ENCODE results near the gene RBM34. TPM values are rescaled to one million over a fixed set of nuclear protein-coding genes. Genes with fewer than 3 reads are reported as not detected.

The RBM34 gene
- total RNA-seq, 1 experiment from 2014 or later: 96.5 TPM

- POLR2A ChIA-PET: no interaction called here
Measured at GRCh38 chr1:235139315-235139714, 21.7 kb downstream of the RBM34 start.

GRCh38 chr1:235138821-235139220 is 22.2 kb downstream of the RBM34 start:
- Histone ChIP-seq H3K9me3 (no peaks in the 10 kb centered on the region), H3K4me3 (ENCODE audit: low read depth, low read length) (no peak overlapping the region), H3K36me3 (ENCODE audit: control insufficient read depth, insufficient read depth, low read length) (peaks cover 3% of the 10 kb centered on the region), H3K4me1 (no peaks in the 10 kb centered on the region), H3K27me3 (replicated peaks; ENCODE audit: control insufficient read depth, insufficient read depth, low read length) (no peaks in the 10 kb centered on the region)
- no peak for TF ChIP-seq CTCF (IDR thresholded peaks at IDR 0.05; ENCODE audit: insufficient read depth in 1 of 2, low read depth in 1 of 2, low read length in 1 of 2, severe bottlenecking in 1 of 2, unreplicated experiment in 1 of 2)
- no TSS peak for BruUV-seq (replicated peaks)
- no peaks in the 10 kb centered on the region for H3K9me3 Mint-ChIP-seq (ENCODE audit: unreplicated experiment)
- H3K4me3 Mint-ChIP-seq (ENCODE audit: unreplicated experiment): no peak overlapping the region
- H3K36me3 Mint-ChIP-seq (ENCODE audit: insufficient read depth, unreplicated experiment): peaks cover 80% of the 10 kb centered on the region
- no peaks in the 10 kb centered on the region for H3K4me1 Mint-ChIP-seq (ENCODE audit: low read depth, unreplicated experiment)
- intact Hi-C loops (cut with micrococcal nuclease; ENCODE audit: unreplicated experiment): no loop called here
- peak overlapping the region; percentile 20 for H3K27ac Mint-ChIP-seq (ENCODE audit: unreplicated experiment)
- DNase-seq: no peak
- no peaks in the 10 kb centered on the region for H3K27me3 Mint-ChIP-seq (ENCODE audit: insufficient read depth, unreplicated experiment)
- ChIA-PET POLR2A (no interaction called here), CTCF (no interaction called here)

More at GRCh38 chr1:235139315-235139714, 21.7 kb downstream of the RBM34 start:
- Histone ChIP-seq H3K36me3 (ENCODE audit: control insufficient read depth, insufficient read depth, low read length) (peaks cover 3% of the 10 kb centered on the region), H3K27me3 (replicated peaks; ENCODE audit: control insufficient read depth, insufficient read depth, low read length) (no peaks in the 10 kb centered on the region), H3K4me3 (ENCODE audit: low read depth, low read length) (no peak overlapping the region), H3K4me1 (no peaks in the 10 kb centered on the region), H3K9me3 (no peaks in the 10 kb centered on the region)
- TF ChIP-seq CTCF (IDR thresholded peaks at IDR 0.05; ENCODE audit: insufficient read depth in 1 of 2, low read depth in 1 of 2, low read length in 1 of 2, severe bottlenecking in 1 of 2, unreplicated experiment in 1 of 2): no peak
- peaks cover 79% of the 10 kb centered on the region for H3K36me3 Mint-ChIP-seq (ENCODE audit: insufficient read depth, unreplicated experiment)
- intact Hi-C loops (cut with micrococcal nuclease; ENCODE audit: unreplicated experiment): no loop called here
- H3K27me3 Mint-ChIP-seq (ENCODE audit: insufficient read depth, unreplicated experiment): no peaks in the 10 kb centered on the region
- CTCF ChIA-PET: no interaction called here
- no peaks in the 10 kb centered on the region for H3K4me1 Mint-ChIP-seq (ENCODE audit: low read depth, unreplicated experiment)
- H3K4me3 Mint-ChIP-seq (ENCODE audit: unreplicated experiment): no peak overlapping the region
- H3K9me3 Mint-ChIP-seq (ENCODE audit: unreplicated experiment): no peaks in the 10 kb centered on the region
- no peak overlapping the region for H3K27ac Mint-ChIP-seq (ENCODE audit: unreplicated experiment)
- no TSS peak for BruUV-seq (replicated peaks)
- no peak for DNase-seq

- H3K36me3 Mint-ChIP-seq (ENCODE audit: insufficient read depth, unreplicated experiment): peaks cover 85% of the 10 kb centered on the region
- BruUV-seq (replicated peaks): no TSS peak
- CTCF ChIA-PET: no interaction called here
- Histone ChIP-seq H3K27me3 (replicated peaks; ENCODE audit: control insufficient read depth, insufficient read depth, low read length) (no peaks in the 10 kb centered on the region), H3K9me3 (no peaks in the 10 kb centered on the region), H3K4me1 (peaks cover 1% of the 10 kb centered on the region; the same call in 1 of the 2 replicates), H3K36me3 (ENCODE audit: control insufficient read depth, insufficient read depth, low read length) (peaks cover 2% of the 10 kb centered on the region), H3K4me3 (ENCODE audit: low read depth, low read length) (no peak overlapping the region)
- intact Hi-C loops (cut with micrococcal nuclease; ENCODE audit: unreplicated experiment): no loop called here
- H3K9me3 Mint-ChIP-seq (ENCODE audit: unreplicated experiment): no peaks in the 10 kb centered on the region
- POLR2A ChIA-PET: no interaction called here
- H3K4me1 Mint-ChIP-seq (ENCODE audit: low read depth, unreplicated experiment): peaks cover under 1% of the 10 kb centered on the region
- no peak overlapping the region for H3K4me3 Mint-ChIP-seq (ENCODE audit: unreplicated experiment)
- no peak for DNase-seq
- H3K27me3 Mint-ChIP-seq (ENCODE audit: insufficient read depth, unreplicated experiment): no peaks in the 10 kb centered on the region
- TF ChIP-seq CTCF (IDR thresholded peaks at IDR 0.05; ENCODE audit: insufficient read depth in 1 of 2, low read depth in 1 of 2, low read length in 1 of 2, severe bottlenecking in 1 of 2, unreplicated experiment in 1 of 2): no peak
- H3K27ac Mint-ChIP-seq (ENCODE audit: unreplicated experiment): no peak overlapping the region
Measured at GRCh38 chr1:235136111-235136510, 24.9 kb downstream of the RBM34 start.
